ENCODE results near the gene BBS12.

BBS12 gene

GRCh38 chr4:122732329-122733026 is at the start of gene BBS12:
BBS12 (plus strand) TSS chr4:122732704; CDS start chr4:122741893, 9,189 bp downstream.
- Mint-ChIP-seq H3K9me3 (peaks cover 7% of the 10 kb centered on the region), H3K36me3 (ENCODE audit: low read depth) (peaks cover 8% of the 10 kb centered on the region), H3K27ac (peak within 1 kb of the TSS; percentile 98), H3K4me3 (peak within 1 kb of the TSS; percentile 96), H3K27me3 (ENCODE audit: low read depth) (no peaks in the 10 kb centered on the region), H3K4me1 (ENCODE audit: low read depth) (peaks cover 18% of the 10 kb centered on the region)

GRCh38 chr4:122686691-122687090 is 45.8 kb upstream of the BBS12 start:
- Mint-ChIP-seq H3K36me3 (ENCODE audit: low read depth) (peaks cover 22% of the 10 kb centered on the region), H3K27ac (peak overlapping the region; percentile 9), H3K9me3 (peaks cover 28% of the 10 kb centered on the region), H3K4me1 (ENCODE audit: low read depth) (peaks cover 41% of the 10 kb centered on the region), H3K4me3 (no peak overlapping the region), H3K27me3 (ENCODE audit: low read depth) (no peaks in the 10 kb centered on the region)

GRCh38 chr4:122687531-122688061 is 44.9 kb upstream of the BBS12 start:
- Mint-ChIP-seq H3K9me3 (peaks cover 20% of the 10 kb centered on the region), H3K27me3 (ENCODE audit: low read depth) (no peaks in the 10 kb centered on the region), H3K4me1 (ENCODE audit: low read depth) (peaks cover 41% of the 10 kb centered on the region), H3K36me3 (ENCODE audit: low read depth) (peaks cover 14% of the 10 kb centered on the region), H3K27ac (peak overlapping the region; percentile 86), H3K4me3 (peak overlapping the region; percentile 58)

GRCh38 chr4:122688529-122689140 is 43.9 kb upstream of the BBS12 start:
- peak overlapping the region; percentile 60 for H3K4me3 Mint-ChIP-seq
- H3K27ac Mint-ChIP-seq, result peak overlapping the region; percentile 71
- H3K9me3 Mint-ChIP-seq, result peaks cover 12% of the 10 kb centered on the region
- H3K4me1 Mint-ChIP-seq (ENCODE audit: low read depth), result peaks cover 42% of the 10 kb centered on the region
- H3K36me3 Mint-ChIP-seq (ENCODE audit: low read depth), result peaks cover 10% of the 10 kb centered on the region
- H3K27me3 Mint-ChIP-seq (ENCODE audit: low read depth), result no peaks in the 10 kb centered on the region

- H3K4me3 Mint-ChIP-seq, result no peak overlapping the region
- H3K4me1 Mint-ChIP-seq (ENCODE audit: low read depth), result peaks cover 47% of the 10 kb centered on the region
- H3K36me3 Mint-ChIP-seq (ENCODE audit: low read depth), result peaks cover 5% of the 10 kb centered on the region
- H3K9me3 Mint-ChIP-seq, result peaks cover 7% of the 10 kb centered on the region
- no peaks in the 10 kb centered on the region for H3K27me3 Mint-ChIP-seq (ENCODE audit: low read depth)
- peak overlapping the region; percentile 74 for H3K27ac Mint-ChIP-seq
Observed at GRCh38 chr4:122689972-122690371, 42.5 kb upstream of the BBS12 start.

- Mint-ChIP-seq H3K9me3 (peaks cover 5% of the 10 kb centered on the region), H3K4me1 (ENCODE audit: low read depth) (peaks cover 50% of the 10 kb centered on the region), H3K4me3 (no peak overlapping the region), H3K36me3 (ENCODE audit: low read depth) (peaks cover 2% of the 10 kb centered on the region), H3K27me3 (ENCODE audit: low read depth) (no peaks in the 10 kb centered on the region), H3K27ac (no peak overlapping the region)
Observed at GRCh38 chr4:122691988-122692387, 40.5 kb upstream of the BBS12 start.

GRCh38 chr4:122692641-122693520 is 39.6 kb upstream of the BBS12 start:
- Mint-ChIP-seq H3K27me3 (ENCODE audit: low read depth) (no peaks in the 10 kb centered on the region), H3K27ac (no peak overlapping the region), H3K36me3 (ENCODE audit: low read depth) (peaks cover 2% of the 10 kb centered on the region), H3K4me3 (no peak overlapping the region), H3K4me1 (ENCODE audit: low read depth) (peaks cover 42% of the 10 kb centered on the region), H3K9me3 (peaks cover 5% of the 10 kb centered on the region)

GRCh38 chr4:122695226-122695625 is 37.3 kb upstream of the BBS12 start:
- peaks cover 5% of the 10 kb centered on the region for H3K9me3 Mint-ChIP-seq
- H3K4me1 Mint-ChIP-seq (ENCODE audit: low read depth), result peaks cover 27% of the 10 kb centered on the region
- H3K36me3 Mint-ChIP-seq (ENCODE audit: low read depth), result peaks cover 2% of the 10 kb centered on the region
- no peak overlapping the region for H3K4me3 Mint-ChIP-seq
- no peaks in the 10 kb centered on the region for H3K27me3 Mint-ChIP-seq (ENCODE audit: low read depth)
- H3K27ac Mint-ChIP-seq, result no peak overlapping the region

- H3K4me1 Mint-ChIP-seq (ENCODE audit: low read depth), result peaks cover 53% of the 10 kb centered on the region
- H3K36me3 Mint-ChIP-seq (ENCODE audit: low read depth), result peaks cover 10% of the 10 kb centered on the region
- H3K9me3 Mint-ChIP-seq, result peaks cover 12% of the 10 kb centered on the region
- H3K27ac Mint-ChIP-seq, result peak overlapping the region; percentile 86
- peak overlapping the region; percentile 71 for H3K4me3 Mint-ChIP-seq
- no peaks in the 10 kb centered on the region for H3K27me3 Mint-ChIP-seq (ENCODE audit: low read depth)
Observed at GRCh38 chr4:122700178-122700725, 32.3 kb upstream of the BBS12 start.

- Mint-ChIP-seq H3K36me3 (ENCODE audit: low read depth) (peaks cover 11% of the 10 kb centered on the region), H3K9me3 (peaks cover 12% of the 10 kb centered on the region), H3K27me3 (ENCODE audit: low read depth) (no peaks in the 10 kb centered on the region), H3K4me3 (peak overlapping the region; percentile 70), H3K4me1 (ENCODE audit: low read depth) (peaks cover 55% of the 10 kb centered on the region), H3K27ac (peak overlapping the region; percentile 84)
Observed at GRCh38 chr4:122701061-122701460, 31.4 kb upstream of the BBS12 start.

- H3K27ac Mint-ChIP-seq, result peak overlapping the region; percentile 84
- H3K4me1 Mint-ChIP-seq (ENCODE audit: low read depth), result peaks cover 56% of the 10 kb centered on the region
- peaks cover 12% of the 10 kb centered on the region for H3K9me3 Mint-ChIP-seq
- no peaks in the 10 kb centered on the region for H3K27me3 Mint-ChIP-seq (ENCODE audit: low read depth)
- peak overlapping the region; percentile 11 for H3K4me3 Mint-ChIP-seq
- H3K36me3 Mint-ChIP-seq (ENCODE audit: low read depth), result peaks cover 11% of the 10 kb centered on the region
Observed at GRCh38 chr4:122701965-122702364, 30.5 kb upstream of the BBS12 start.

- Mint-ChIP-seq H3K27me3 (ENCODE audit: low read depth) (no peaks in the 10 kb centered on the region), H3K36me3 (ENCODE audit: low read depth) (peaks cover 11% of the 10 kb centered on the region), H3K27ac (peak overlapping the region; percentile 29), H3K4me1 (ENCODE audit: low read depth) (peaks cover 64% of the 10 kb centered on the region), H3K9me3 (peaks cover 12% of the 10 kb centered on the region), H3K4me3 (no peak overlapping the region)
Observed at GRCh38 chr4:122702939-122703338, 29.6 kb upstream of the BBS12 start.

GRCh38 chr4:122703868-122704267 is 28.6 kb upstream of the BBS12 start:
- Mint-ChIP-seq H3K4me1 (ENCODE audit: low read depth) (peaks cover 68% of the 10 kb centered on the region), H3K36me3 (ENCODE audit: low read depth) (peaks cover 11% of the 10 kb centered on the region), H3K27me3 (ENCODE audit: low read depth) (no peaks in the 10 kb centered on the region), H3K9me3 (peaks cover 12% of the 10 kb centered on the region), H3K4me3 (no peak overlapping the region), H3K27ac (peak overlapping the region; percentile 45)

- H3K4me3 Mint-ChIP-seq, result no peak overlapping the region
Observed at GRCh38 chr4:122705009-122705408, 27.5 kb upstream of the BBS12 start.

More at GRCh38 chr4:122705009-122705408, 27.5 kb upstream of the BBS12 start:
- peaks cover 71% of the 10 kb centered on the region for H3K4me1 Mint-ChIP-seq (ENCODE audit: low read depth)
- peaks cover 12% of the 10 kb centered on the region for H3K9me3 Mint-ChIP-seq
- H3K27me3 Mint-ChIP-seq (ENCODE audit: low read depth), result no peaks in the 10 kb centered on the region
- peaks cover 11% of the 10 kb centered on the region for H3K36me3 Mint-ChIP-seq (ENCODE audit: low read depth)
- H3K27ac Mint-ChIP-seq, result peak overlapping the region; percentile 89

Measured in T-helper 1 cell treated with Interleukin-12 subunit alpha and Interleukin-12 subunit beta and Interleukin-4 antibody, amounts not matched to agents 30 μg/mL and 1 μg/mL, for 36 hours (primary cell).